HepG2 (cell line): ENCODE measurements around the gene NEIL3. TPM values are rescaled to one million over a fixed set of nuclear protein-coding genes. Genes with fewer than 3 reads are reported as not detected.

Experiments
- AHDC1 ChIP-seq: sonication (generic); formaldehyde crosslinking; IDR thresholded peaks from 2 replicates; pipeline ENCODE4 v1.5.1; 2020; ENCODE audit warnings: mild to moderate bottlenecking, missing genetic modification reagents, borderline replicate concordance
- AHR ChIP-seq: IDR thresholded peaks from 2 replicates; pipeline ENCODE4 v1.6.1; 2018; ENCODE audit warnings: missing genetic modification reagents, missing compliant biosample characterization
- ARID2 ChIP-seq: sonication (generic); formaldehyde crosslinking; IDR thresholded peaks from 2 replicates; pipeline ENCODE4 v1.8.1; 2022; ENCODE audit warnings: mild to moderate bottlenecking, missing genetic modification reagents, borderline replicate concordance
- CHCHD3 ChIP-seq: sonication (generic); formaldehyde crosslinking; IDR thresholded peaks from 2 replicates; pipeline ENCODE4 v1.8.0; 2022; ENCODE audit warnings: mild to moderate bottlenecking, missing genetic modification reagents, moderate library complexity
- CHD2 ChIP-seq: IDR thresholded peaks from 2 replicates; pipeline ENCODE4 v1.6.1; 2011; ENCODE audit warnings: low read depth, low read length, improper control_type of control experiment
- CREB1 ChIP-seq, 2 experiments: fragments of 450-650 bp in 1 of 2; IDR thresholded peaks; 2 replicates each; pipeline ENCODE4 v1.6.1; 2016 to 2017; ENCODE audit warnings: control low read depth in 1 of 2, mild to moderate bottlenecking in 1 of 2, missing compliant biosample characterization in 1 of 2, missing genetic modification characterization in 1 of 2
- FOXA1 ChIP-seq, 2 experiments: fragments of 450-650 bp in 1 of 2; sonication (generic) in 1 of 2; formaldehyde crosslinking in 1 of 2; IDR thresholded peaks; 2 replicates each; pipeline versions ENCODE4 v1.4.0 to v1.6.1; 2016 to 2020; ENCODE audit warnings: missing genetic modification reagents in 1 of 2
- HNF4A ChIP-seq: sonication (generic); formaldehyde crosslinking; IDR thresholded peaks from 2 replicates; pipeline ENCODE4 v1.4.0; 2020; ENCODE audit warnings: missing genetic modification reagents
- JUNB ChIP-seq: sonication (generic); formaldehyde crosslinking; IDR thresholded peaks from 2 replicates; pipeline ENCODE4 v1.8.0; 2022; ENCODE audit warnings: missing genetic modification reagents, mild to moderate bottlenecking, borderline replicate concordance
- MBD4 ChIP-seq: IDR thresholded peaks from 2 replicates; pipeline ENCODE4 v1.6.1; 2012; ENCODE audit warnings: low read length, inconsistent platforms, borderline replicate concordance
- RERE ChIP-seq: IDR thresholded peaks from 2 replicates; pipeline ENCODE4 v1.6.1; 2016; ENCODE audit warnings: low read depth, missing genetic modification reagents, missing compliant biosample characterization
- SAP130 ChIP-seq: IDR thresholded peaks from 2 replicates; pipeline ENCODE4 v1.6.1; 2016; ENCODE audit warnings: low read depth
- TBP ChIP-seq: sonication (generic); formaldehyde crosslinking; IDR thresholded peaks from 2 replicates; pipeline ENCODE4 v1.5.0; 2020; ENCODE audit warnings: missing genetic modification reagents
- TFAP4 ChIP-seq: sonication (generic); IDR thresholded peaks from 2 replicates; pipeline ENCODE4 v1.6.1; 2016; ENCODE audit warnings: low read depth, borderline replicate concordance
- TOE1 ChIP-seq: sonication (generic); formaldehyde crosslinking; IDR thresholded peaks from 2 replicates; pipeline ENCODE4 v1.4.0; 2020; ENCODE audit warnings: mild to moderate bottlenecking, missing genetic modification reagents
- ZC3H4 ChIP-seq: sonication (generic); formaldehyde crosslinking; IDR thresholded peaks from 2 replicates; pipeline ENCODE4 v1.4.0; 2020; ENCODE audit warnings: missing genetic modification reagents, borderline replicate concordance
- ZNF12 ChIP-seq: sonication (generic); formaldehyde crosslinking; IDR thresholded peaks from 2 replicates; pipeline ENCODE4 v1.5.0; 2020; ENCODE audit warnings: missing genetic modification reagents
- ZNF562 ChIP-seq: sonication (generic); formaldehyde crosslinking; IDR thresholded peaks from 2 replicates; pipeline ENCODE4 v1.8.0; 2022; ENCODE audit warnings: missing genetic modification reagents, borderline replicate concordance
- ZNF619 ChIP-seq: sonication (generic); formaldehyde crosslinking; IDR thresholded peaks from 2 replicates; pipeline ENCODE4 v1.4.0; 2020; ENCODE audit warnings: mild to moderate bottlenecking, missing genetic modification reagents
- ZSCAN9 ChIP-seq: IDR thresholded peaks from 2 replicates; pipeline ENCODE4 v1.6.1; 2016; ENCODE audit warnings: borderline replicate concordance
- polyA plus RNA-seq, 8 experiments: library from polyadenylated mRNA; depleted of rRNA in 3 of 8; stranded (reverse) in 7 of 8; unstranded in 1 of 8; fragments of >200 nt; fragmentation: Illumina TruSeq in 4 of 8; extraction: Trizol in 4 of 8; gene quantifications; 2 replicates each; pipeline versions ENCODE4 v1.2.1 to v1.2.3, GENCODE V29; 2011 to 2016; ENCODE audit warnings: low read depth in 4 of 8, missing spikeins in 1 of 8, mixed read lengths in 1 of 8; ENCODE audit not compliant: insufficient read depth in 1 of 8
- total RNA-seq, 5 experiments: library from RNA; depleted of rRNA; stranded (reverse); fragments of >200 nt; fragmentation: Illumina TruSeq; extraction: Trizol; gene quantifications; 2 replicates each; pipeline ENCODE4 v1.2.3, GENCODE V29; 2016; ENCODE audit warnings: low read depth in 1 of 5

Gene NEIL3
- total and polyA plus RNA-seq, 2 of the 13 experiments (the other 11 are each of a cell fraction or from before 2014, with no cell fraction given) = 3.5 to 8.4 TPM

GRCh38 chr4:177391953-177392352, 82.3 kb downstream of the NEIL3 start (continued):
- TF ChIP-seq AHDC1 (CRISPR knock-in tag) = peak; percentile 57; the same call in 1 of the 2 replicates
- TF ChIP-seq HNF4A = no peak
- no peak for TF ChIP-seq JUNB (CRISPR knock-in tag)
- no peak for TF ChIP-seq MBD4
- no peak for TF ChIP-seq TBP (CRISPR knock-in tag)
- TF ChIP-seq ZSCAN9 (CRISPR knock-in tag) = 0 out of 2 replicates have a peak, but pooled peaks have one; percentile 40
- 0 out of 2 replicates have a peak, but pooled peaks have one; percentile 29 for TF ChIP-seq RERE
- peak; percentile 92 for TF ChIP-seq TFAP4
- no peak for TF ChIP-seq TOE1 (CRISPR knock-in tag)
- TF ChIP-seq ZNF619 (CRISPR knock-in tag) = no peak
- no peak for TF ChIP-seq AHR (CRISPR knock-in tag)
- TF ChIP-seq ARID2 (CRISPR knock-in tag) = no peak
- TF ChIP-seq CHCHD3 (CRISPR knock-in tag) = no peak
- peak; percentile 38 for TF ChIP-seq SAP130 (CRISPR knock-in tag)
- no peak for TF ChIP-seq ZC3H4 (CRISPR knock-in tag)
- no peak for TF ChIP-seq CHD2
- TF ChIP-seq ZNF562 (CRISPR knock-in tag) = no peak
- no peak for TF ChIP-seq FOXA1 (IDR thresholded peaks at IDR 0.05)
- TF ChIP-seq FOXA1 (CRISPR knock-in tag; IDR thresholded peaks at IDR 0.05) = 0 out of 2 replicates have a peak, but pooled peaks have one; percentile 19
- peak; percentile 98 for TF ChIP-seq ZNF12 (CRISPR knock-in tag)
- TF ChIP-seq CREB1 (IDR thresholded peaks at IDR 0.05) = no peak
- peak; percentile 61 for TF ChIP-seq CREB1 (CRISPR knock-in tag; IDR thresholded peaks at IDR 0.05)
